Measurements from ENCODE around the gene BRCC3. TPM values are rescaled to one million over a fixed set of nuclear protein-coding genes. Genes with fewer than 3 reads are reported as not detected.

The BRCC3 gene
- polyA plus RNA-seq, 1 donor = 26.0 TPM

GRCh38 chrX:155094468-155095061 is 23.3 kb downstream of the BRCC3 start:
- peak in 1 of 2 donors; percentile 2 for DNase-seq
- Histone ChIP-seq H3K27ac (ENCODE audit: low read length) (no peak overlapping the region), H3K4me1 (ENCODE audit: control insufficient read depth, insufficient read depth, low read length) (no peaks in the 10 kb centered on the region), H3K36me3 (ENCODE audit: control insufficient read depth, insufficient read depth, low read length) (peaks cover 2% of the 10 kb centered on the region), H3K9me3 (ENCODE audit: control insufficient read depth, low read depth, low read length) (no peaks in the 10 kb centered on the region), H3K4me3 (ENCODE audit: low read length) (no peak overlapping the region), H3K27me3 (ENCODE audit: control insufficient read depth, insufficient read depth, low read length) (no peaks in the 10 kb centered on the region)
- WGBS (ENCODE audit: insufficient coverage, low lambda C conversion rate) = no CpG with 5 or more reads among the region's 4 CpGs

DNA sequence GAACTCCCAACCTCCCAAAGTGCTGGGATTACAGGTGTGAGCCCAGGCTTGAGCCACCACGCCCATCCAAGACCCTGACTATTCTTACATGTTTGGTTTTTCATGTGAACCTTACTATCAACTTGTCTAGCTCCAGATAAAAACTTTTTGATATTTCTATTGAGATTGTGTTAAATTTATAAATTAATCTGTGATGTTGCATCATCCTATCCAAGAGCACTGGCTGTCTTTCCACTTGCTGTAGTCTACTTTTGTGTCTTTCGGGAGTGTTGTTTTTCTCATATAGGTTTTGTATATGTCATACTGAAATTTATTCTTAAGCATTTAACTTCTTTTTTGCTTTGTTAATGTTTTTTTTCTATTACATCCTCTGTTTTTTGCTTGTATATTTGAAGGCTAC is 34.6 kb downstream of the BRCC3 start:
- H3K27ac ChIP-seq (ENCODE audit: low read length) = no peak overlapping the region
- no peaks in the 10 kb centered on the region for H3K36me3 ChIP-seq (ENCODE audit: control insufficient read depth, insufficient read depth, low read length)
- no peaks in the 10 kb centered on the region for H3K27me3 ChIP-seq (ENCODE audit: control insufficient read depth, insufficient read depth, low read length)
- DNase-seq = no peak
- no CpG with 5 or more reads among the region's 2 CpGs for WGBS (ENCODE audit: insufficient coverage, low lambda C conversion rate)
- no peaks in the 10 kb centered on the region for H3K4me1 ChIP-seq (ENCODE audit: control insufficient read depth, insufficient read depth, low read length)
- no peak overlapping the region for H3K4me3 ChIP-seq (ENCODE audit: low read length)
- H3K9me3 ChIP-seq (ENCODE audit: control insufficient read depth, low read depth, low read length) = no peaks in the 10 kb centered on the region

DNA sequence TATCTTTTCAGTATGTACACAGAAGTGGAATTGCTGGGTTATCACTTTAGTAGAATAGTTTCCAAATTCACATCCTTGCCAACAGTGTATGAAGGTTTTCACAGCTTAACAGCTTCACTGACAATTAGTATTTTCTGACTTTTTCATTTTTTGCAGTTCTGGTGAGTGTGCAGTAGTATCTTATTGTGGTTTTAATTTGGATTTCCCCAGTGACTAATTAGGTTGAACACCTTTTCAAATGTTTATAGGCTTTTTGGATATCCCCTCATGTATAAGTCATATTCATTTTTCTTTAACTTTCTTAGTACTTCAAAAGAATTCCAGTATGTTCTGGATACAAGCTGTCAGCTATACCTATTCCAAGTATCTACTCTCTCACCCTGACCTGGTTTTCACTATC is 37.1 kb downstream of the BRCC3 start:
- H3K4me3 ChIP-seq (ENCODE audit: low read length) = no peak overlapping the region
- H3K9me3 ChIP-seq (ENCODE audit: control insufficient read depth, low read depth, low read length) = no peaks in the 10 kb centered on the region
- H3K36me3 ChIP-seq (ENCODE audit: control insufficient read depth, insufficient read depth, low read length) = no peaks in the 10 kb centered on the region
- H3K27ac ChIP-seq (ENCODE audit: low read length) = no peak overlapping the region
- H3K4me1 ChIP-seq (ENCODE audit: control insufficient read depth, insufficient read depth, low read length) = no peaks in the 10 kb centered on the region
- DNase-seq = no peak
- H3K27me3 ChIP-seq (ENCODE audit: control insufficient read depth, insufficient read depth, low read length) = no peaks in the 10 kb centered on the region

DNA sequence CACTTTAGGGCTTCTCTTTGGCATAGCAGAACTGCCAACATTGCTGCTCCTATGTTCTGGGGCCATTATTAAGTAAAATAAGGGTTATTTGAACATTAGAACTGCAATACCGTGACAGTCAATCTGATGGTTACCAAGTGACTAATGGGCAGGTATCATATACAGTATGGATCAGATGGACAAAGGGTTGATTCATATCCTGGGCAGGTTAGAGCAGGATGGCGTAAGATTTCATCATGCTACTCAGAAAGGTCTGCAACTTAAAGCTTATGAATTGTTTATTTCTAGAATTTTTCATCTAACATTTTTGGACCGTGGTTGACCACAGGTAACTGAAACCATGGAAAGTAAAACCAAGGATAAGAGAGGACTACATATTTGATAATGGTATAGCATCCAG is 40.9 kb downstream of the BRCC3 start:
- Histone ChIP-seq H3K4me3 (ENCODE audit: low read length) (no peak overlapping the region), H3K27ac (ENCODE audit: low read length) (no peak overlapping the region), H3K4me1 (ENCODE audit: control insufficient read depth, insufficient read depth, low read length) (no peaks in the 10 kb centered on the region), H3K9me3 (ENCODE audit: control insufficient read depth, low read depth, low read length) (no peaks in the 10 kb centered on the region), H3K36me3 (ENCODE audit: control insufficient read depth, insufficient read depth, low read length) (no peaks in the 10 kb centered on the region), H3K27me3 (ENCODE audit: control insufficient read depth, insufficient read depth, low read length) (no peaks in the 10 kb centered on the region)
- no peak for DNase-seq
- no CpG with 5 or more reads among the region's 3 CpGs for WGBS (ENCODE audit: insufficient coverage, low lambda C conversion rate)

DNA sequence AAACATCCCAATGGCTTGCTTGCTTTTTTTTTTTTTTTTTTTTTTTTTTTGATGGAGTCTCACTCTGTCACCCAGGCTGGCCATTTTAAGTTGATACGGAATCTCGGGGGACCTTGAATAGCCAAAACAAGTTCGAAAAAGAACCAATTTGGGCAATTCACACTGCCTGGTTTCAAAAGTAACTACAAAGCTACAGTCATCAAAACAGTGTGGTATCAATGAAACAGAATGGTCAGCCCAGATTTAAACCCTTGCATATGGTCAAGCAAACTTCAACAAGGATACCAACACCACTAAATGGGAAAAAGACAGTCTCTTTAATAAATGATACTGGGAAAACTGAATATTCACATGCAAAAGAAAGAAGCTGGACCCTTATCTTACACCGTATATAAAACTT is 41.8 kb downstream of the BRCC3 start:
- Histone ChIP-seq H3K27ac (ENCODE audit: low read length) (no peak overlapping the region), H3K9me3 (ENCODE audit: control insufficient read depth, low read depth, low read length) (no peaks in the 10 kb centered on the region), H3K4me3 (ENCODE audit: low read length) (no peak overlapping the region), H3K27me3 (ENCODE audit: control insufficient read depth, insufficient read depth, low read length) (no peaks in the 10 kb centered on the region), H3K4me1 (ENCODE audit: control insufficient read depth, insufficient read depth, low read length) (no peaks in the 10 kb centered on the region), H3K36me3 (ENCODE audit: control insufficient read depth, insufficient read depth, low read length) (no peaks in the 10 kb centered on the region)
- no CpG with 5 or more reads among the region's 4 CpGs for WGBS (ENCODE audit: insufficient coverage, low lambda C conversion rate)
- no peak for DNase-seq

- Histone ChIP-seq H3K4me1 (ENCODE audit: control insufficient read depth, insufficient read depth, low read length) (no peaks in the 10 kb centered on the region), H3K9me3 (ENCODE audit: control insufficient read depth, low read depth, low read length) (no peaks in the 10 kb centered on the region), H3K36me3 (ENCODE audit: control insufficient read depth, insufficient read depth, low read length) (no peaks in the 10 kb centered on the region), H3K27me3 (ENCODE audit: control insufficient read depth, insufficient read depth, low read length) (no peaks in the 10 kb centered on the region), H3K4me3 (ENCODE audit: low read length) (no peak overlapping the region), H3K27ac (ENCODE audit: low read length) (no peak overlapping the region)
- no CpG with 5 or more reads among the region's 1 CpG for WGBS (ENCODE audit: insufficient coverage, low lambda C conversion rate)
- no peak for DNase-seq
Observed at GRCh38 chrX:155115174-155115819, 44.0 kb downstream of the BRCC3 start.

DNA sequence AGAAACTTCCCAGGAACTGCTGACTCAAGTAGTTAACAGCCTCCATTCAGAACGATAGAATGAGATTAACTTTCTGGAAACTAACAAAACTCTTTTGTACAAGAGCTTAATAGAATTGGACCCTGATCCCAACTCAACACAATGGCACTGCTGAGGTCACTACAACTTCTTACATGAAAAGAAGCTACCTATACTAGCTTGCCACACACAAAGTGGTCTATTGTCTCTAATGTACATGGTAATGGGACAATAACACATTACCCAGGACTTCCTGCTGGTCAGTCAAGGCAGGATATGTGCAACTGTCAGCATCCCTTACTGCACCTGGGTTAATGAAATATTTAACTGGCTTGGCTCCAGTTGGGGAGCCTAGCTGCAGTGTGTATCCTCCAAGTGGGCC is 56.2 kb downstream of the BRCC3 start:
- Histone ChIP-seq H3K36me3 (ENCODE audit: control insufficient read depth, insufficient read depth, low read length) (no peaks in the 10 kb centered on the region), H3K27me3 (ENCODE audit: control insufficient read depth, insufficient read depth, low read length) (no peaks in the 10 kb centered on the region), H3K27ac (ENCODE audit: low read length) (no peak overlapping the region), H3K9me3 (ENCODE audit: control insufficient read depth, low read depth, low read length) (no peaks in the 10 kb centered on the region), H3K4me3 (ENCODE audit: low read length) (no peak overlapping the region), H3K4me1 (ENCODE audit: control insufficient read depth, insufficient read depth, low read length) (no peaks in the 10 kb centered on the region)
- WGBS (ENCODE audit: insufficient coverage, low lambda C conversion rate) = no CpG with 5 or more reads among the region's 1 CpG
- no peak for DNase-seq

DNA sequence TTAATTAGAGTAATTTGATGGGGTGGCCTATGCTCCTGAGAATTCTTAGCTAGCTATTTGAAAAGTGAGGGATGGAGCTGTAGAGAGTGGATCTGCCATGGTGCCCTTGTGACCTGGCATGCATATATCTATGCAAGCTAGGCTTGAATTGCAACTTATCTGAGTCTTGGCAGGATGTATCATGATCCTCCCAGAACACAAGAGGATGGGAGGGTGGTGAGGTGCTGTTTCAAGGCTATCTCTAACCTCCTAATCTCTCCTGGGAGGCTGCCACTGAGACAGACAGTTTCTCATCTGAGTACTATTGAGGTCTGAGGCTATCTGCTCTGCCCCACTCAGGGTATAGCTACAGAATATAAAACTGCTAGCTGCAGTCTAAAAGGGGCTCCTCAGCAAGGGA is 56.6 kb downstream of the BRCC3 start:
- H3K4me1 ChIP-seq (ENCODE audit: control insufficient read depth, insufficient read depth, low read length) = no peaks in the 10 kb centered on the region
- DNase-seq = no peak
- no peak overlapping the region for H3K27ac ChIP-seq (ENCODE audit: low read length)
- no peak overlapping the region for H3K4me3 ChIP-seq (ENCODE audit: low read length)
- no peaks in the 10 kb centered on the region for H3K36me3 ChIP-seq (ENCODE audit: control insufficient read depth, insufficient read depth, low read length)
- H3K27me3 ChIP-seq (ENCODE audit: control insufficient read depth, insufficient read depth, low read length) = no peaks in the 10 kb centered on the region
- H3K9me3 ChIP-seq (ENCODE audit: control insufficient read depth, low read depth, low read length) = no peaks in the 10 kb centered on the region

DNA sequence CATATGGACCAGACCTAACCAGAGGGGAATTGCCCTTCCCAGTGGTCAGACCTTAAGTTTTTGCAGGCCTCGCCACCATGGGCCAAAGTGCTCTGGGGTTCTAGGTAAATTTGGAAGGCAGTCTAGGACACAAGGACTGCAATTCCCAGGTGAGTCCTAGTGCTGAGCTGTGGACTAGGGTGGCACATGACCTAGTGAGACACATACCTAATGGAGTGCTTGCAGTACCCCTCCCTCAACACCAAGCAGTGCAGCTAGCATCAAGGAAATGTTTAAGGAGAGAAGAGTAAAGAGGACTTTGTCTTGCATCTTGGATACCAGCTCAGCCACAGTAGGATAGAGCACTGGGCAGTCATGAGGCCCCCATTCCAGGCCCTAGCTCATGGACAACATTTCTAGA is 60.8 kb downstream of the BRCC3 start:
- H3K9me3 ChIP-seq (ENCODE audit: control insufficient read depth, low read depth, low read length) = no peaks in the 10 kb centered on the region
- H3K4me1 ChIP-seq (ENCODE audit: control insufficient read depth, insufficient read depth, low read length) = no peaks in the 10 kb centered on the region
- no CpG with 5 or more reads among the region's 1 CpG for WGBS (ENCODE audit: insufficient coverage, low lambda C conversion rate)
- no peak for DNase-seq
- H3K27me3 ChIP-seq (ENCODE audit: control insufficient read depth, insufficient read depth, low read length) = no peaks in the 10 kb centered on the region
- no peak overlapping the region for H3K4me3 ChIP-seq (ENCODE audit: low read length)
- no peaks in the 10 kb centered on the region for H3K36me3 ChIP-seq (ENCODE audit: control insufficient read depth, insufficient read depth, low read length)
- H3K27ac ChIP-seq (ENCODE audit: low read length) = no peak overlapping the region

GRCh38 chrX:155134255-155134654 is 62.9 kb downstream of the BRCC3 start:
- H3K27me3 ChIP-seq (ENCODE audit: control insufficient read depth, insufficient read depth, low read length) = no peaks in the 10 kb centered on the region
- no CpG with 5 or more reads among the region's 4 CpGs for WGBS (ENCODE audit: insufficient coverage, low lambda C conversion rate)
- H3K4me3 ChIP-seq (ENCODE audit: low read length) = no peak overlapping the region
- no peaks in the 10 kb centered on the region for H3K9me3 ChIP-seq (ENCODE audit: control insufficient read depth, low read depth, low read length)
- H3K4me1 ChIP-seq (ENCODE audit: control insufficient read depth, insufficient read depth, low read length) = no peaks in the 10 kb centered on the region
- no peaks in the 10 kb centered on the region for H3K36me3 ChIP-seq (ENCODE audit: control insufficient read depth, insufficient read depth, low read length)
- DNase-seq = no peak
- no peak overlapping the region for H3K27ac ChIP-seq (ENCODE audit: low read length)

- Histone ChIP-seq H3K4me1 (ENCODE audit: control insufficient read depth, insufficient read depth, low read length) (no peaks in the 10 kb centered on the region), H3K27me3 (ENCODE audit: control insufficient read depth, insufficient read depth, low read length) (no peaks in the 10 kb centered on the region), H3K4me3 (ENCODE audit: low read length) (no peak overlapping the region), H3K9me3 (ENCODE audit: control insufficient read depth, low read depth, low read length) (no peaks in the 10 kb centered on the region), H3K27ac (ENCODE audit: low read length) (no peak overlapping the region), H3K36me3 (ENCODE audit: control insufficient read depth, insufficient read depth, low read length) (no peaks in the 10 kb centered on the region)
- no peak for DNase-seq
- WGBS (ENCODE audit: insufficient coverage, low lambda C conversion rate) = no CpG with 5 or more reads among the region's 6 CpGs
Observed at GRCh38 chrX:155143959-155144548, 72.7 kb downstream of the BRCC3 start.
